ENCODE measurements around the gene SRRM5. TPM values are rescaled to one million over a fixed set of nuclear protein-coding genes. Genes with fewer than 3 reads are reported as not detected.
"Not testable (repeated sequence)": the region's sequence is repeated elsewhere in the genome, so short reads cannot be mapped to it uniquely, and the experiment has no call there.

SRRM5 gene
- total and polyA plus RNA-seq, 2 experiments from 2014 or later: 0.24 to 0.27 TPM

DNA sequence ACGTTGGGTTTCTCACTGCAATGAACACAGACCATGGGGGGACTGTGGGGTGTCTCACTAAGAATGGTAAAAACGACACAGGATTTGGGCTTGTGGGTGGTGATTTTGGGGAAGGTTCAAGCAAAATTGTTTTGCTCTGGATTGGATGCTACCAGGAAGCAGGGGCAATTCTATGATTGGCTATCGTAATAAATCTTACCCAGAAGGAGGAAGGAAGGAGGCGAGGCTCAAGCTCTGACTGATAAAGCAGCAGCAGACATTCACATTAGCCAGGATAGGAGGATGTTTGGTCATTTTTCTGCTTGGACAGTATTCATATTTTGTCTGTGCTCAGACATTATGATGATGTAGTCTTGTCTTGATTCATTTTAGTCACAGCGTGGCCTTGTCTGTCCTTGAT, 14.0 kb upstream of the SRRM5 start:
- H3K4me3 ChIP-seq: no peak overlapping the region
- H3K9me2 ChIP-seq (replicated peaks; ENCODE audit: insufficient read depth): no peaks in the 10 kb centered on the region
- peaks cover 15% of the 10 kb centered on the region for H3K4me1 ChIP-seq (ENCODE audit: insufficient read depth)
- H3K4me2 ChIP-seq: peak overlapping the region; percentile 95
- peaks cover 50% of the 10 kb centered on the region for H3K79me2 ChIP-seq
- no peaks in the 10 kb centered on the region for H3K9me3 ChIP-seq (ENCODE audit: low read depth)
- H4K20me1 ChIP-seq (ENCODE audit: insufficient read depth, poor library complexity, severe bottlenecking): peaks cover 6% of the 10 kb centered on the region
- no peak overlapping the region for H2AFZ ChIP-seq
- TF ChIP-seq EZH2 (IDR thresholded peaks at IDR 0.05; ENCODE audit: borderline replicate concordance) (no peak), EZH2phosphoT487 (IDR thresholded peaks at IDR 0.05; ENCODE audit: low read depth, severe bottlenecking, unreplicated experiment) (no peak)
- TF ChIP-seq, protein P1, sequence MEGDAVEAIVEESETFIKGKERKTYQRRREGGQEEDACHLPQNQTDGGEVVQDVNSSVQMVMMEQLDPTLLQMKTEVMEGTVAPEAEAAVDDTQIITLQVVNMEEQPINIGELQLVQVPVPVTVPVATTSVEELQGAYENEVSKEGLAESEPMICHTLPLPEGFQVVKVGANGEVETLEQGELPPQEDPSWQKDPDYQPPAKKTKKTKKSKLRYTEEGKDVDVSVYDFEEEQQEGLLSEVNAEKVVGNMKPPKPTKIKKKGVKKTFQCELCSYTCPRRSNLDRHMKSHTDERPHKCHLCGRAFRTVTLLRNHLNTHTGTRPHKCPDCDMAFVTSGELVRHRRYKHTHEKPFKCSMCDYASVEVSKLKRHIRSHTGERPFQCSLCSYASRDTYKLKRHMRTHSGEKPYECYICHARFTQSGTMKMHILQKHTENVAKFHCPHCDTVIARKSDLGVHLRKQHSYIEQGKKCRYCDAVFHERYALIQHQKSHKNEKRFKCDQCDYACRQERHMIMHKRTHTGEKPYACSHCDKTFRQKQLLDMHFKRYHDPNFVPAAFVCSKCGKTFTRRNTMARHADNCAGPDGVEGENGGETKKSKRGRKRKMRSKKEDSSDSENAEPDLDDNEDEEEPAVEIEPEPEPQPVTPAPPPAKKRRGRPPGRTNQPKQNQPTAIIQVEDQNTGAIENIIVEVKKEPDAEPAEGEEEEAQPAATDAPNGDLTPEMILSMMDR (IDR thresholded peaks at IDR 0.05; ENCODE audit: poor library complexity): no peak
- H3K36me3 ChIP-seq (replicated peaks; ENCODE audit: insufficient read depth, low read depth): no peaks in the 10 kb centered on the region
- H3K27ac ChIP-seq: peak overlapping the region; percentile 97
- no peaks in the 10 kb centered on the region for H3K27me3 ChIP-seq
- no peak for DNase-seq (ENCODE audit: low spot score)
- WGBS (ENCODE audit: low lambda C conversion rate, missing lambda C conversion rate): 80% methylated on average over 5 of the region's 5 CpGs

DNA sequence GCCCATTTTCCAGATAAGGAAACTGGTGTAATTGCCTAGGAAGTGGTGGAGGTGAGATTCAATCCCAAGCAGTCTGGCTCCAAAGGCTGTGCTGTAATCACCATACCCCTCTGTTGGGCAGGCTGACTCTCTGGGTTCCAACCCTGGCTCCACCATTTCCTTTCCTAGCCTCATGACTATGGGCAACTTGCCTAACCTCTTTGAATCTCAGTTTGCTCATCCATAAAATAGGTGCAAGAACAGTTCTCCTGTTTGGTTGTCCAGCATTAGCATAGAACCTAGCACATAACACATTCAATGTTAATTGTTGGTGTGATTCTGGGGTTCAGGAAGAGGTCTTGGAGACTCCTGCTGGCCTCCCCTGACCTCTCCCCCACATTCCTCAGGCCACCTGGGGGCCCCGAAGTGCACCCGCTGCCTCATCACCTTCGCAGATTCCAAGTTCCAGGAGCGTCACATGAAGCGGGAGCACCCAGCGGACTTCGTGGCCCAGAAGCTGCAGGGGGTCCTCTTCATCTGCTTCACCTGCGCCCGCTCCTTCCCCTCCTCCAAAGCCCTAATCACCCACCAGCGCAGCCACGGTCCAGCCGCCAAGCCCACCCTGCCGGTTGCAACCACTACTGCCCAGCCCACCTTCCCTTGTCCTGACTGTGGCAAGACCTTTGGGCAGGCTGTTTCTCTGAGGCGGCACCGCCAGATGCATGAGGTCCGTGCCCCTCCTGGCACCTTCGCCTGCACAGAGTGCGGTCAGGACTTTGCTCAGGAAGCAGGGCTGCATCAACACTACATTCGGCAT, 13.2 kb upstream of the SRRM5 start:
- Histone ChIP-seq H3K9me2 (replicated peaks; ENCODE audit: insufficient read depth) (no peaks in the 10 kb centered on the region), H3K27ac (no peak overlapping the region), H3K9me3 (ENCODE audit: low read depth) (no peaks in the 10 kb centered on the region), H3K27me3 (no peaks in the 10 kb centered on the region), H3K36me3 (replicated peaks; ENCODE audit: insufficient read depth, low read depth) (no peaks in the 10 kb centered on the region), H3K4me2 (no peak overlapping the region), H3K4me3 (no peak overlapping the region), H3K79me2 (peaks cover 42% of the 10 kb centered on the region), H3K4me1 (ENCODE audit: insufficient read depth) (peaks cover 15% of the 10 kb centered on the region), H2AFZ (no peak overlapping the region), H4K20me1 (ENCODE audit: insufficient read depth, poor library complexity, severe bottlenecking) (peaks cover 6% of the 10 kb centered on the region)
- DNase-seq (ENCODE audit: low spot score): no peak
- TF ChIP-seq EZH2phosphoT487 (IDR thresholded peaks at IDR 0.05; ENCODE audit: low read depth, severe bottlenecking, unreplicated experiment) (no peak), EZH2 (IDR thresholded peaks at IDR 0.05; ENCODE audit: borderline replicate concordance) (no peak)
- TF ChIP-seq, protein P1 (IDR thresholded peaks at IDR 0.05; ENCODE audit: poor library complexity): no peak
- 95% methylated on average over 19 of the region's 19 CpGs for WGBS (ENCODE audit: low lambda C conversion rate, missing lambda C conversion rate)

DNA sequence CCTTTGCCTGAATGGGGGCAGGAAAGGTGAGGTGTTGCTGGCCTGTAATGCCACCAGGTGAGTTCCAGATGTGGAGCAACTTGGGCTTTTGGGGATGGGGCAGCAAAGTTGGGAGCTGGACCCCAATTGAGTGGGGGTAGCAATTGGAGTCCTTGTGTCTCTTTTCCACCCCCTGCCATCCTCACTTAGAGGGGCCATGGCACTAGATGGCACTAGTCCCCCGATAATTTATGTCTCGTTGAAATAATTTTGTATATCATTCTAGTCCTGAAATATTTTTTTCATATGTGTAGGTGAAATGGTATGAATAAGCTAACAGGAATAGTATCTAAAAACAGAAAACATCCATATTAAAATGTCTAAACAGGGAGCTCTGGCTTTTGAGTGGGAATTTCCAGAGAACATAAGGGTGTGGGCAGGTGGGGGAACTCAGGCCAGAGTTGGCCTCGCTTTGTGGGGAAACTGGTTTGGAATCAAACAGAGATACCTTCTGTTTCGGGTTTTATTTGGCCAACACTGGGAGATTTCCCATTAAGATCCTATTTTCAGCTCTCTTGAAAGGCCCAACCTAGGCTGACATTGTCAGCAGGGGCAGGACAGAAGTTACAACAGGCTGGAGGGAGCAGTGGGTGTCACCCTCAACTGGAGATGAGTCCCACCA, 12.1 kb upstream of the SRRM5 start:
- 96% methylated on average over 4 of the region's 4 CpGs for WGBS (ENCODE audit: low lambda C conversion rate, missing lambda C conversion rate)
- TF ChIP-seq, protein P1 (IDR thresholded peaks at IDR 0.05; ENCODE audit: poor library complexity): no peak
- TF ChIP-seq EZH2 (IDR thresholded peaks at IDR 0.05; ENCODE audit: borderline replicate concordance): no peak
- TF ChIP-seq EZH2phosphoT487 (IDR thresholded peaks at IDR 0.05; ENCODE audit: low read depth, severe bottlenecking, unreplicated experiment): no peak
- H3K36me3 ChIP-seq (replicated peaks; ENCODE audit: insufficient read depth, low read depth): no peaks in the 10 kb centered on the region
- H3K4me3 ChIP-seq: no peak overlapping the region
- H3K27me3 ChIP-seq: no peaks in the 10 kb centered on the region
- no peaks in the 10 kb centered on the region for H3K9me2 ChIP-seq (replicated peaks; ENCODE audit: insufficient read depth)
- peaks cover 5% of the 10 kb centered on the region for H3K4me1 ChIP-seq (ENCODE audit: insufficient read depth)
- H3K27ac ChIP-seq: no peak overlapping the region
- no peaks in the 10 kb centered on the region for H4K20me1 ChIP-seq (ENCODE audit: insufficient read depth, poor library complexity, severe bottlenecking)
- no peak overlapping the region for H2AFZ ChIP-seq
- no peak overlapping the region for H3K4me2 ChIP-seq
- no peak for DNase-seq (ENCODE audit: low spot score)
- no peaks in the 10 kb centered on the region for H3K9me3 ChIP-seq (ENCODE audit: low read depth)
- H3K79me2 ChIP-seq: peaks cover 31% of the 10 kb centered on the region

DNA sequence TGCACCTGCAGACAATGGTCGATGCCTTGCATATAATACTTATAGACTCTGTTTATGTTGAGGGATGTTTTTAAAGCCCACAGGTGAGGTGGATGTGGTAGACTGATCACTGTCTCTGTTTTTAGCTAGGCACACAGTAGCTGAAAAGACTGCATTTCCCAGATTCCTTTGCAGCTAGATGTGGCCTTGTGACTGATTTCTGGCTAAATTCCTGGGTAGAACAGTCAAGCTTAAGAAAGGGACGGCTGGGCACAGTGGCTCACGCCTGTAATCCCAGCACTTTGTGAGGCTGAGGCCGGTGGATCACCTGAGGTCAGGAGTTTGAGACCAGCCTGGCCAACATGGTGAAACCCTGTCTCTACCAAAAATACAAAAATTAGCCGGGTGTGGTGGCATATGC, 11.6 kb upstream of the SRRM5 start:
- not testable (repeated sequence) for H2AFZ ChIP-seq; H3K4me2 ChIP-seq; H3K4me3 ChIP-seq; H3K9me3 ChIP-seq (ENCODE audit: low read depth); H3K27ac ChIP-seq; H3K36me3 ChIP-seq (replicated peaks; ENCODE audit: insufficient read depth, low read depth); H3K27me3 ChIP-seq; H4K20me1 ChIP-seq (ENCODE audit: insufficient read depth, poor library complexity, severe bottlenecking); H3K9me2 ChIP-seq (replicated peaks; ENCODE audit: insufficient read depth); DNase-seq (ENCODE audit: low spot score); H3K4me1 ChIP-seq (ENCODE audit: insufficient read depth)
- 91% methylated on average over 5 of the region's 5 CpGs for WGBS (ENCODE audit: low lambda C conversion rate, missing lambda C conversion rate)
- peaks cover 25% of the 10 kb centered on the region for H3K79me2 ChIP-seq

All from hepatocyte (in vitro differentiated cells).